ENCODE data around the gene IFI6.

DNA sequence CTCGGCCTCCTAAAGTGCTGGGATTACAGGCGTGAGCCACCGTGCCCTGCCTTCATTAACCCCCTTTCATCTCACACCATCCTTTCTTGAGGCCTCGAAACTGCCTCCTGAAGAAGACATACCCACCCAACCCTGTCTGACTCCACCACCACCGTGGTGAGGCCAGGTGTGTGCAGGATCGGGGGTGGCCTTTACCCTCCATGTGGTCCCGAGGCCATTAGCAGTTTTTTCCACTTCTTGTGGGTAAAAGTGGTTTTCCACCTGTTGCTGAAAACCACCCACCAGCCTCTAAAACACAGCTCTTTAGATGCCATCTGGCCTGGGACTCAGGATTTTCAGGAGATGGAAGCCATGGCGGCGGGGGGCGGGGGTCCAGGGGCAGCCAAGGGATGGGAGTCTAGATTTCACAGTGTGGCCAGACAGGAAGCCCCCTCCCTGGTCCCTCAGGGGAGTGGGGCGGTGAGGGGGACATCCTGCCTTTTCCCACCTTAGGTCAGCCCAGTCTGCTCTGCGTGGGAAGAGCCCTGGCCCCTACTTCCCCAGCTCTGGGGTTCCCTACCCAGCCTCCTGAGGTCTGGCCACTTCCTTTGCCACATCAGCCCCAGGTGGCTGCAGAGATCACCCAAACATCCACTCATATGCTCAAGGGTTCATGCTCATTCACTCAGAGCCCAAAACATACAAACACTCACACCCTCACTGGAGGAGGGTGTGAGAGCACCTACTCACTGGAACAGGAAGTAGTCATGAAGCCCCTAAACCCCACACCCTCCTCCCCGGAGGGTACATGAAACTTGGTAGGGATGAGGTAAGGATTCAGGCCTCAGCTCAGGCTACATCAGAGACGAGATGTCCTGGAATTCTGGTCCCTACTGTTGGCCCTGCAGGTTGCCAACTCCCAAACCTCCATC lies 39.4 kb downstream of the IFI6 start:
- TF ChIP-seq POLR2A (IDR thresholded peaks at IDR 0.05; ENCODE audit: low read depth, low read length) = peak; percentile 53; the same call in 1 of the 2 replicates
- no peak for TF ChIP-seq POLR2AphosphoS5 (IDR thresholded peaks at IDR 0.05; ENCODE audit: low read depth, low read length)
